NOMO-1 treated with dmso at 0.1 percent for 144 hours (cell line): Measurements from ENCODE around the gene AGO4.
A peak's percentile ranks its signal among the peaks of the same experiment; 100 is the strongest.
"Not testable (repeated sequence)": the region's sequence is repeated elsewhere in the genome, so short reads cannot be mapped to it uniquely, and the experiment has no call there.

ENCODE experiments used
- DNase-seq: peaks from one replicate; lab custom pipeline; 2025; ENCODE audit not compliant: unreplicated experiment; lab: John Stamatoyannopoulos, UW

AGO4 gene

DNA sequence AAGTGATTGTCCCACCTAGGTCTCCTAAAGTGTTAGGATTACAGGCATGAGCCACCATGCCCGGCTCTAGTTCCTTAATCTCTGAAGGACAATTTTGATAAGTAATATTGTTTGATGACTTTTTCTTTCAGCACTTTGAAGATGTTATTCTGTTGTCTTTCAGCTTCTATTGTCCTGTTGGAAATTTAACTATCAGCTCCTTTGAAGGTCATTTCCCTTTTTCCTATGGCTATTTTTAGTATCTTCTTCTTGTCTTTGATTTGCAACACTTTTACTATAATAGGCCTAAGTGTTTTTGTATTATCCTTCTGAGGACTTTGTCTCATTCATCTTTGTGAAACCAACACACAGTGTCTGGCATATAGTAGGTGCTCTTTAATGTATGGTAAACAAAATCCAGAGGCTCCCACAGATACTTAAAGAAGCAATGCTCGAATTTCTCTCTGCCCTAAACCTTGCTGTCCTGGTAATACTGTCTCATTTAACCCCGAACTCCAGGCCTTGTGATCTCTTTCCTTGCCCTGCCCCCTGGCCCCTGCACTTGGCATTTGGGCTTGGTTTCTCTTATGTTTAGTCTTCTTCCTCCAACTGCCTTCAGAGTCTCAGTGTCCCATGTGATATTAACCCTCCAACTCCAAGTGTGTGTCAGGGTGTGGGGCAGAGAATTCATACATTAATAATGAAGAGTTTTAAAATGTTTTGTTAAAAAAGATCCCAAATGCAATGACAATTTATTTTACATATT, 56.2 kb downstream of the AGO4 start:
- peak; percentile 25 for DNase-seq

DNA sequence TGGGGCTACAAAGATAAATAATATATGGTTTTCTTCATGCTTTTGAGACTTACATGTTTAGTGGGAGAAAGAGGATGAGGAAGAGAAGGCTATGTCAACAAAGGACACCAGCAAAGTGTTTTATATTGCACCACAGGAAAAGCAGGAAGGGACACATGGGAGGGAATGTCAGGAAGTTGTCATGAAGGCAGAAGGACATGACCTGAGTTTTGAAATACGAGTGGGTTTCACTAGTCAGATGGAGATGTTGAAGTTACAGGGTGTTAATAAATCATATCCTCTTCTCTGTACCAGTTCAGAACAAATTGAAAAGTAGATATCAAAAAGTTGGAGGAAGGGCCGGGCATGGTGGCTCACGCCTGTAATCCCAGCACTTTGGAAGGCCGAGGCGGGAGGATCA, 57.0 kb downstream of the AGO4 start:
- no peak for DNase-seq

DNA sequence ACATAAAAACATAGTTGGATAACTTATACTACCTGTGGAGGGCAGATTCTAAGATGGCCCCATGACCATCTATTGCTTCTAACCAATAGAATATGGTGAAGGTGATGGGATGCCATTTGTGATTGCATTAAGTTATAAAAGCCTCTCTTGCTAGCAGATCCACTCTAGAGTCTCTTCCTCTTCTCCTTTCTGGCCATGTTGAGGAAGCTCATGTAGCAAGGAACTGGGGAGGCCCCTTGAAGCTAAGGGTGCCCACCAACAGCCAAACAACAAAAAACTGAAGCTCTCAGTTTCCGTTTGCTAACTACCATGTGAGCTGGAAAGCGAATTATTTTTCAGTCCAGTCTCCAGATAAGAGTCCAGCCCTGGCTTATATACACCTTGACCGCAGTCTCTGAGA, 59.2 kb downstream of the AGO4 start:
- DNase-seq, result peak; percentile 33

DNA sequence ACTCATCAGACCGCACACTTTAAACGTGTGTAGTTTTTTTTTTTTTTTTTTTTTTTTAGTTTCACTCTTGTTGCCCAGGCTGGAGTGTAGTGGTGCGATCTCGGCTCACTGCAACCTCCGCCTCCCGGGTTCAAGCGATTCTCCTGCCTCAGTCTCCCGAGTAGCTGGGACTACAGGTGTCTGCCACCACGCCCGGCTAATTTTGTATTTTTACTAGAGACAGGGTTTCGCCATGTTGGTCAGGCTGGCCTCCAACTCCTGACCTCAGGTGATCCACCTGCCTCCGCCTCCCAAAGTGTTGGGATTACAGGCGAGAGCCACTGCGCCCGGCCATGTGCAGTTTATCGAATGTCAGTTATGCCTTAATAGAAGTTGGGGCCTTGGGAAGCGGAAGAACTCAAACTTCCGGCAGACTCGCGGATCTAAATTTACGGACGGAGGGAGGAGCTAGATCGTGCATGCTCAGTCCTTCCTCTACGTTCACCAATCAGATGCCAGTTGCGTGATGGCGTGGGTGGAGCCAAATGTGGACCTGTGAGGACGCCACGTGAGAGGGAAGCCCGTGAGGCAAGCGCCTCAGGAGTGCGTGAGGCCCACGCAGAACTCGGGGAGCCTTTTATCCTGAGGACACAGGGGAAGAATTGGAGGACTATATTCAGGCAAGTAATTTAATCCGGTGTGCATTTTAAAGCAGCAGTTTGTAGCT, 61.6 kb downstream of the AGO4 start:
- not testable (repeated sequence) for DNase-seq

DNA sequence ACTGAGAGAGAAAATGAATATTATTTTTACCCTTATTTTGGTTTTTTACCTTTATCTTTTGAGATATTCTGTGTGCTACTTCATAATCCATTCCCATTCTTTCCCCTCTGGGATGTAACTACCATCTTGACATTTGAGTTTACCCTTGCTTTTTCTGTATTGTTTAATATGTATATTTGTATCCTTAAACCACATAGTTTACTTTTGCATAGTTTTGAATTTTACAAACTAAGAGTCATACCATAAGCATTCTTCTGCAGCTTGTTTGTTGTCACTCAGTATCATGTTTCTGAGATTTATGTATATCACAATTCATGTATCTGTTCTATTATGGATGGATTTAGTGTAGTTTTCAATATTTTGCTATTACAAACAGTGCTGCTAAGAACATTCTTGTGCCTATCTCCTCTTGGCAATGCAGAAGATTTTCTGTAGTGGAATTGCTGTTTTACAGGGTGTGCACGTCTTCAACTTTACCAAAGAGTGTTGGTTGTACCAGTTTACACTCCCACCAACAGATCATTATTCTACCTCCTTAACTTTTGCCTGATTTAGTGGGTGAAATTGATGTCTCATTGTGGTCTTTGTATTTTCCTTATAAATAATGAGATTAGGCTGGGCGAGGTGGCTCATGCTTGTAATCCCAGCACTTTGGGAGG, 63.0 kb downstream of the AGO4 start:
- DNase-seq, result no peak

DNA sequence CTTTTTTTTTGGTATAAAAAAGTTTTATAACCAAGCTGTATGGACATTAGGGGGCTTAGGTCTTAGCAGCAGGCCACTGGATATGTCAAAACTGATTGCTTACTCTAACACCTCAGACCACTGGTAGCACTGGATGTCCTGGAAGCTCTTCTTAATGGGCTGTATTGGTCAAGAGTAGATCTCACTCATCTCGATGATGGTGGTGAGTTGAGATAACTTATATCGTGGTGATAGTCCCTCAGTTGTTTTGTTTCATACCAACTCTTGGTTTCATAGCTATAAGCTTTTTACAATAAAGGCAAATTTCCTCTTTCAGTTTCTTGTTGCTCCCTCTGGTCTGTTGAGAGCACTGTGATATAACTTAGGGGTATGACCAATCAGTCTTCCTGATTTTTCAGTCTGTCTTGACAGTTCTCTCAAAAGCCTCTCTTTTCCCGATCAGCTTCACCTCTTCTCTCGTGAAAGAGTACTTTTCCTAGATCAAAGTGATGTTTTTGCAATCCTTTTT, 65.5 kb downstream of the AGO4 start:
- no peak for DNase-seq

DNA sequence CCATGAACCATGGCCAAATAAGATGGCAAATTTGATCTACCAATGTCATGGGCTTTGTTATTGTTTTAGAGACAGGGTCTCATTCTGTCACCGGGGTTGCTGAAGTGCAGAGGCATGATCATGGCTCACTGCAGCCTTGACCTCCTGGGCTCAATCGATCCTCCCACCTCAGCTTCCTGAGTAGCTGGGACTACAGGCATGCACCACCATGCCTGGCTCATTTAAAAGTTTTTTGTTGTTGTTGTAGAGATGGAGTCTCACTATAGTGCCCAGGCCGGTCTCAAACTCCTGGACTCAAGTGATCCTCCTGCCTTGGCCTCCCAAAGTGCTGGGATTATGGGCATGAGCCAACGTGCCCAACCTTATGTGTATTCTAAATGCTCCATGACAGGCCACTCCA, 66.3 kb downstream of the AGO4 start:
- not testable (repeated sequence) for DNase-seq

DNA sequence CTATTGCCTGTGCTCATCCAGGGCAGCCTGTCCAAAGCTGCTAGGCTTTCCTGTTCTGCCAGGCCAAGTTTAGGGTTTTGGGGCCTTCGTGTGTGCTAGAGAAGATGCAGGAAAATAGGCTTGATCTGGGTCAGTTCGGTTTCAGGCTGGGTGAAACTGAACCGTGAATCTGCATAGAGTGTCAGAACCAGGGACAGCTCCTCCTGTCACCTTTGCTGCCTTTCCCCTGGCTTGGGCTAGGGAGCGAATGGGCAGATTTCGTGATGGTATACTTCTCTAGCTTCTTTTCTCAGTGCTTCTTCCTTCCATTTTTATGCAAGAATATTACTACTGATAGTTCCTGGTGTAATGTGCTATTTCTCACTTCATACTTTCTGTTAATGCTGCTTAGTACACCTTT, 69.2 kb downstream of the AGO4 start:
- DNase-seq, result no peak

DNA sequence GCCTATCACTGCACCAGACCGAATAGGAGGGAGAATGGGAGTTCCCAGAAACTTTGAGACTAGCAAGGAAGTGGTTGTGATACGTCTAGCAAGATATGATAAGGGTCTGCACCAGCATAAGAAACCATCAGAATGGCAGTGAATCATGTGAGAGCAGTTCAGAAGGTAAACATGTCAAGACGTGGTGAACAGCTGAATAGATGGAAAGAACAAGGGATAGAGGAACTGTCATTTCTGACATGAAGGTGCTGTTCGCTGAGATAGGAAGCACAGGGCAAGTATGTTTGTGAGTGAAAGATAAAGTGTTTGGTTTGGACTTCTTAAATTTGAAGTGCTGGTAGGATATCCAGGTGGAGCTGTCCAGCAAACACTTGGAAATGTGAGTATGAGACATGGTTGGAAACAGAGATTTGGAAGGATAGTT, 74.0 kb downstream of the AGO4 start:
- DNase-seq, result no peak

DNA sequence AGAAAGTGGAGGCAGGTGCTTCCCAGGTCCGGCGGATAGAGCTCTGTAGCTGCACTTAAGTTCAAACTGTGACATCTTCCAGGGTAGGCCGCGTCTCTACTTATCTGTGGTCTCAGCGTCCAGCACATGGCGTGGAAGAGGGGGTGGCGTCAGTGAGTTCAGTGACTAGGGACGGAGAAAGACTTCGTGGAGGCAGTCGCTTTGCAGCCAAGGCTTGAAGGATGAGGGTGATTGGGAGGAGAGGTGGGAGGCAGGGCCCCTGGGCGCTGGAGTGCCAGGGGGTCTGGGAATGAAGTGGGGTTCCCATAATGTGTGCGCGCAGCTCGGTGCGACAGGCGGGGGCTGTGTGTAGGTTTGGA, 74.7 kb downstream of the AGO4 start:
- DNase-seq, result no peak

DNA sequence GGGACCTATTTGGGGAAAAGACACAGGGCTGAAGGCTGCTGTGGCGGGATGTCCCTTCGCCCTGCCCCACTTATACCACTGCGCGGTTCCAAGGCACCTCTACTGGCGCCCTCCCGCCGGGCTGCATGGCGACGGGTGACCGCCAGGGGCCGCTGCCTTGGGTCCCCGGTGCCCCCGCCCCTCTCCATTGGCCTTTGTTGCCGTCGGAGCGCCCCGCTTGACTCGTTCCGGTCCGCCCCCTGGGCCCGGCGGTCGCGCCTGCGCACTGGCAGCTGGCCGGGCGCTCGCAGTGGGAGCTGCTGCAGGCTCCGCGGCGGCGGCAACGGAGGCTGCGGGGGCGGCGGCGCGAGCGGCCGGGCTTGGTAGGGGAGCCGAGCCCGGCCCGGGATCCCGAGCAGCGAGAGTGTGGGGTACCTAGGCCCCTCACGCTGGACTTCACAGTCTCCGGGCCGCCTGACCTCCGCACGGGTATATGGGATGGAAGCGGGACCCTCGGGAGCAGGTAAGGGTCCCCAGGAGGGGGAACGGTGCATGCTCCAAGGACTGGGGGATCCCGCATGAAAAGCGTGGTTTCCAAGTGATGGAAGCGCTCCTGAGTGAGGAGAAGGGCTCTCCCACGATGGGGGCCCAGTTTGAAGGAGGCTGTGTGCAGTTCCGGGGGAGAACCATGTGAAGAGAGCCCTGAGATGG, 75.3 kb downstream of the AGO4 start, which contains the start of gene AGO1:
TSS of gene AGO1 (plus strand) at position 265 of the 690 bp plus-strand sequence. CDS start at position 478, 213 bp downstream.
- DNase-seq, result peak; percentile 83

DNA sequence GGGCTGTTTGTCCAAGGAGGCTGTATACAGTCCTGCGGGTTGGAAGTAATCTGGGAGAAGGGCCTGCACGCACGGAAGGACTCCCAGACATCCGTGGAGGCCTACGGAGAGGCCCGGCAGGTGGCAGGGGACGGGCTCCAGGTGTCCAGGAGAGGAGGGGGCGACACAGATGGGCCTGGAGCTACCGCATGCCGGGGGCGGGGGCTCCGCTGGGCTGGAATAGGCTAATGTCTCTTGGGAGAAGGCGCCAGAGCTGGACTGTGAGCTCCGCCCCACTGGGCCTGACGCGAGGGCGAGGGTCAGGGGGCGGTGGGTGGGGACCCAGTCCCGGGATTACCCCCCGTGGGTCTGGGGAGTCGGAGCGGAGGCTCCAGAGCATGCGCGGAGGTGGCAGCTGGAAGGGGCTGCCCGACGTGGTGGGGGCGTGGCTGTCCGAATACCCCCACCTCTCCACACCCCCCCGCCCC, 75.9 kb downstream of the AGO4 start:
- no peak for DNase-seq

DNA sequence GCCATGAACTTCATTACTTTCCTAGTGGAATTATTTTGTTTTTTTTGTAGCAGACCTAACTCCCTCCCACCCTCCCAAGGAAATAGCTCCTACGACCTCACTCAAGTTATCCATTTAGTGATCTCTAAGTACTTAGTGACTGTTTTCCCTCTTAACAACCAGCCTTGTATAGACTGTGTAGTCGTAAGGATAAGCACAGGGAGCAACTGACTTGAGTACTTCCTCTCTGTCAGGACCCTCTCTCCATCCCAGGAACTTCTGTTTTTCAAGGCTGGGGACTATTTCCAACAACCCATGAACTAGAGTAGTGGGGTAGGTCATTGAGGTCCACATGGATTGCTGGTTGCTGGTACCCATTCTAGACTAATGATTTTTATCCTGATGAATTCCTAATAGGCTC, 77.1 kb downstream of the AGO4 start:
- DNase-seq, result no peak

DNA sequence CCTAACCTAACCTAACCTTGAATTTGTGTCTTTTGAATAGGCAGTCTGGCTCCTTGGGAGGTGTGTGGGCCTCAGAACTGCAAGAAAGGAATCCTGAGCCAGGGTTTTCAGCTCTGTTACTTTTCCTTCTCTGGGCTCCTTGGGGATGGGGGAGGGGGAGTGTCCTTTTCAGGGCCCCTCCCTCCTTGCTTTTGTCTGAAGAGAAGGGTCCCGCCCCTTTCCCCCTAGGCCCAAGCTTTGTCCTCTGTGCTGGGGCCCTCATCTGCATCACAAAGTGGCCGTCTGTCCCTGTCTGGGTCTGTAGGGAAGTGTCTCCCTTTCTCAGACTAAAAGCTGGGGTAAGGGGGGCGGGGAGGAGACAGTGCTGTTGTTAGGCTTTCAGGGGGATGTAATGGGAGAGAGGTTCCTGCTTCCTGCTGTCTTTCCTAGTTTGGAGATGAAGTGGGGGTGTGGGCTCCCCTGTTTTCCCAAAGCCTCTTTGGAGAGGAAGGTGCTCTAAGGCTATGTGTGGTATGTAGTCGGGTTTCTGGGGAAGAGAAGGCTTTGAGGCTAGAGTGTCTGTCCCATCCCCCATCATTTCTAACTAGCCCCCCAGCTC, 78.2 kb downstream of the AGO4 start:
- DNase-seq, result no peak

DNA sequence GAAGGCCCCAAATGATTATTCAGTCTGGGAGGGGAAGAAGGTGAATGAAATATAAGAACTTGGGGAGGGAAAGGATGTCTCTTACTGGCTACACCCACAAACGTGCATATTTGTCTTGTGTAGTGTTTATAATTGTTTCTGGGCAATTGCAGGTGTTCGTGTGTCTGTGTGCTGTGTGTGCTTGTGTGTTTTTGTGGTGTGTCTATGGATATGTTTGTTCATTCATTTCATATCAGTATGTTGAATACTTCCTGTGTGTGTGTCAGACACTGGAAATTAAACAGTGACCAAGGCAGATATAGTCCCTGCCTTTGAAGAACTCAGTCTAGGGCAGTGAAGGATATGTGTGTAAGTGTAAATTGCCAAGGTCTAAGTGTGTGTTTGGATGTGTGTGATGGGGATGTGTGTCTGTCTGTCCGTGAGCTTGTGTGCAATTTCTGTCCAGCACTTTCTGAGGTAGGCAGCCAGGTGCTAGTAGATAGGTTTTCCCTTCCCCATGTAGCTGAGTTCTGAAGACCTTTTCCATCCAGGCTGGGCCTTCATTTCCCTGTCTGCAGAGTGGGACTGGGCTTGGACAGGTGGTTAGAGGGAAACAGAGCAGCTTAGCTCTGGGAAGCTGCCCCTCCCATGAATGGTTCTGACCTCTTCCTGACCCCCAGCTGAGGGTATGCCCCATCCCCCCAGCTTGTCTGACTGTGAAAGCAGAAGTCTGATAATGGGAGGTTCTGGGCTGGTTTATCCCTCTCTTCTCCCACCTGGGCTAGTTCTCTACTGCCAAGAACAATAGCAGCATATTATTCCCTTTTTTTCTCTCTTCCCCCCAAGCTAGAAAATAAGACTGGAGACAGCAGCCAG, 79.0 kb downstream of the AGO4 start:
- no peak for DNase-seq

DNA sequence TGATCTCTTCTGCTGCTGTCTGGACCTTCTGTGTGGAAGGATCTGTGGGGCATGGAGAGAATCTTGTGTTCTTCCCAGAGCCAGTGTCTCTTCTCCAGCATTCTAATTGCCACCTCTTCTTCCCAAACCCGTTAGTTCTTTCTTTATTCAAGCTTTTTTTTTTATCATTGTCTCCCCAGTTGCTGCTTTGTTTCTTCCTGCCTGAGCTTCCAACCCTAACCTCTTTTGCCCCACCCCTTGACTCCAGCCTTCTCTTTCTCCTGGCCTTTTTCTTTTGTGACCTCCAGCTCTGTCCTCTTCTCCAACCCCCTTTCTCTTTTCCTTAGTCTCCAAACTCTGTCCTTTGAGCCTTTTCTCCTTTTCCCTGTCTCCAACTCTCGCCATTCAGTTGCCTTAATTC, 79.7 kb downstream of the AGO4 start:
- DNase-seq, result no peak

DNA sequence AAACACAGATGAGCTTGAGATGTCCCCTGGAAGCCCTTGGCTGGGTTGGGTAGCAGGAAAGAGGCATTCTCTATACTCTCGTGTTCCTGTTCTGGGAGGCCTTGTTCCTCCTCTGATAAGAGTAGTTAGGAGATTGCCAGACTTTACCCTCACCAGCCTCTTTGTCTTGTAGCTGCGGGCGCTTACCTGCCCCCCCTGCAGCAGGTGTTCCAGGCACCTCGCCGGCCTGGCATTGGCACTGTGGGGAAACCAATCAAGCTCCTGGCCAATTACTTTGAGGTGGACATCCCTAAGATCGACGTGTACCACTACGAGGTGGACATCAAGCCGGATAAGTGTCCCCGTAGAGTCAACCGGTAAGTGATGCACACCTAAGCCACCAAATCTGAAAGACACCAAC, 80.4 kb downstream of the AGO4 start:
- DNase-seq, result no peak

DNA sequence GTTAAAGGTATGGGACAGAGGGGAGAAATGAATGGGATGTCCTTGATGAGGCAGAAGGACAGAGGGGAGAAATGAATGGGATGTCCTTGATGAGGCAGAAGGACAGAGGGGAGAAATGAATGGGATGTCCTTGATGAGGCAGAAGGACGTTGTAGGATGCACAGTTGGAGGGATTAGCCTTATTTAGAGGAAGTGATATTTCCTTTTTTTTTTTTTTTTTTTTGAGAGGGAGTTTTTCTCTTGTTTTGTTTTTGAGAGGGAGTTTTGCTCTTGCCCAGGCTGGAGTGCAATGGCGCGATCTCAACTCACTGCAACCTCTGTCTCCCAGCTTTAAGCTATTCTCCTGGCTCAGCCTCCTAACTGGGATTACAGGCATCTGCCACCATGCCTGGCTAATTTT, 81.2 kb downstream of the AGO4 start:
- not testable (repeated sequence) for DNase-seq

DNA sequence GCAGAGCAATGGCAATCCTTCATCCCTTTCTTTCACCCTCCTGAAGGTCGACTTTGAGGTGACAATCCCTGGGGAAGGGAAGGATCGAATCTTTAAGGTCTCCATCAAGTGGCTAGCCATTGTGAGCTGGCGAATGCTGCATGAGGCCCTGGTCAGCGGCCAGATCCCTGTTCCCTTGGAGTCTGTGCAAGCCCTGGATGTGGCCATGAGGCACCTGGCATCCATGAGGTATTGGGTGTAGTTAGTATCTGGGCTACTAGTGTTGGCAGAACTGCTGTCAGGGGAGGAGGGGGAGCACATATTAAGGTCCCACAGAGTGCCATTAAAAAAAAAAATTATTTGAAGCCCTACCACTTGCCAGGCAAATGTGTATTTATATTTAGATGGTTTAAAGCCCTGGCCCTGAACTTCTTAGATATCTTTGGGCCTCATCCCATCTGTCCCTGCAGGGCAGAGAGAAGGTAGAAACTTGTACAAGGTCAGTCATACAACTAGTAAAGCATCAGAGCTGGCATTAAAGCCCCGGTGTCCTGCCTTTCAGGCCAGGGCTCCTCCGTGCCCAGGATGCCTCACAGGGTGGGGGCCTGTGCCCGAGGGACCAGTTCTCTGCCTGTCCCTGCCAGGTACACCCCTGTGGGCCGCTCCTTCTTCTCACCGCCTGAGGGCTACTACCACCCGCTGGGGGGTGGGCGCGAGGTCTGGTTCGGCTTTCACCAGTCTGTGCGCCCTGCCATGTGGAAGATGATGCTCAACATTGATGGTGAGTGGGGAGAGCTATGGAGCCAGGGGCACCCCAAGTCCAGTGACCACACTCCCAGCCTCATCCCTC, 85.4 kb downstream of the AGO4 start:
- DNase-seq, result no peak
